ENCODE results near the gene VAV2.

- TF ChIP-seq CTCF (IDR thresholded peaks at IDR 0.05) (no peak), POLR2AphosphoS5 (IDR thresholded peaks at IDR 0.05) (no peak), POLR2A (IDR thresholded peaks at IDR 0.05) (no peak), EP300 (IDR thresholded peaks at IDR 0.05) (no peak)
These were observed 3.1 kb upstream of the VAV2 start for GRCh38 chr9:133995012-133995896.

Measured in sigmoid colon (tissue), 4 donors.